C4-2B (cell line): ENCODE measurements around the gene USP49.

ENCODE experiments used
- H3K27ac ChIP-seq: fragments of 450-650 bp; 2 replicates; pipeline ENCODE4 v1.5.1; 2017
- ZFX ChIP-seq: fragments of 450-650 bp; IDR thresholded peaks from 2 replicates; pipeline ENCODE4 v1.6.1; 2017
- TF ChIP-seq, protein P1 (sequence below): fragments of 450-650 bp; conservative IDR thresholded peaks from 2 replicates; pipeline ENCODE4 v1.5.1; 2017; ENCODE audit warnings: mild to moderate bottlenecking

USP49 gene

DNA sequence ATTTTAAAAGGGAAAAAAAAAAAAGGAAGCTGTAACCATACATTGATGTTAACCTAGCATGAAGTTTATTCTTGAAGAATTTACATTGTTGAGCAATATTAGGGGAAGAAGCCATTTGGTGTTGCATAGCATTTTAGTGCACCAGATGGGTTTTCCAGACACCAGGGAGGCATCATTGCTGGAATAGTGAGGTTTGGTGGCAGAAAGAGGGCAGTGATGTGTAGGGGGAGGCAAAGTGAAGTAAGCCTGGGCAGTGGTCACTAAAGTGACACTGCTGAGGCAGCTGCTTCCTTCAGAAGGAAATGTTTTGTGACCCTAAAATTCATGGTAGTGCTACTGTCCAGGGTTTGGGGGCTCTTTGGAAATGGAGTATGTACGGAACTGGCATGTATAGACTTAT lies 105.1 kb downstream of the USP49 start:
- no peak overlapping the region for H3K27ac ChIP-seq
- TF ChIP-seq, protein P1, sequence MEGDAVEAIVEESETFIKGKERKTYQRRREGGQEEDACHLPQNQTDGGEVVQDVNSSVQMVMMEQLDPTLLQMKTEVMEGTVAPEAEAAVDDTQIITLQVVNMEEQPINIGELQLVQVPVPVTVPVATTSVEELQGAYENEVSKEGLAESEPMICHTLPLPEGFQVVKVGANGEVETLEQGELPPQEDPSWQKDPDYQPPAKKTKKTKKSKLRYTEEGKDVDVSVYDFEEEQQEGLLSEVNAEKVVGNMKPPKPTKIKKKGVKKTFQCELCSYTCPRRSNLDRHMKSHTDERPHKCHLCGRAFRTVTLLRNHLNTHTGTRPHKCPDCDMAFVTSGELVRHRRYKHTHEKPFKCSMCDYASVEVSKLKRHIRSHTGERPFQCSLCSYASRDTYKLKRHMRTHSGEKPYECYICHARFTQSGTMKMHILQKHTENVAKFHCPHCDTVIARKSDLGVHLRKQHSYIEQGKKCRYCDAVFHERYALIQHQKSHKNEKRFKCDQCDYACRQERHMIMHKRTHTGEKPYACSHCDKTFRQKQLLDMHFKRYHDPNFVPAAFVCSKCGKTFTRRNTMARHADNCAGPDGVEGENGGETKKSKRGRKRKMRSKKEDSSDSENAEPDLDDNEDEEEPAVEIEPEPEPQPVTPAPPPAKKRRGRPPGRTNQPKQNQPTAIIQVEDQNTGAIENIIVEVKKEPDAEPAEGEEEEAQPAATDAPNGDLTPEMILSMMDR: no peak
- TF ChIP-seq ZFX: no peak

- no peak overlapping the region for H3K27ac ChIP-seq
- TF ChIP-seq ZFX: no peak
- TF ChIP-seq, protein P1: no peak
These were observed 105.8 kb downstream of the USP49 start for GRCh38 chr6:41789390-41789724.

DNA sequence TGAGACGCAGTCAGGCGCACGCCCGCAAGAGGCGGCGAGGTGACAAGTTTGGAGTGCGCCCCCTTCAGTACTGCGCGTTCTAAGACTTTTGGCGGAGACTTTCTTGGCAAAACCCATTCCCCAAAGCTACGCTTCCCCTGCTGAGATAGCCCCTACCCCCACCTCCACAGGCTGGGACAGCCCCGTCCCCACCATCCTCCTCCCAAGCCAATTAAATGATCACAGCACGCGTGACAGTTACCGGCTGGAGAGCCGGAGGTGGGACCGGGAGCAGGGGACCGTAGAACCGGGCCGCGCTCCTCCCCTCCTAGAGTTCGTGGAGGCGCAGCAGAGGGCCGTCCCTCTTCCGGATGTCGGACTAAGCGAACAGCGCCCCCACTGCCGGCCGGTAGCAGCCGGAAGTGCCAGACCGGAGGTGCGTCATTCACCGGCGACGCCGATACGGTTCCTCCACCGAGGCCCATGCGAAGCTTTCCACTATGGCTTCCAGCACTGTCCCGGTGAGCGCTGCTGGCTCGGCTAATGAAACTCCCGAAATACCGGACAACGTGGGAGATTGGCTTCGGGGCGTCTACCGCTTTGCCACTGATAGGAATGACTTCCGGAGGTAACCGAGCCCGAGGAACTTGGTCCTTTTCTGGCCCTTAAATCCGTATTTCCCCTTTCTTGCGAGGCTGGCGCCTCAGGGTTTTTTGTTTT lies 107.8 kb downstream of the USP49 start, which contains the start of gene TOMM6:
TSS of gene TOMM6 (plus strand) at position 476 of the 699 bp plus-strand sequence. CDS start at position 480, 4 bp downstream.
- TF ChIP-seq, protein P1: peak; percentile 90
- peak; percentile 58 for TF ChIP-seq ZFX
- H3K27ac ChIP-seq: peak within 1 kb of the TSS; percentile 92

- peak overlapping the region; percentile 92 for H3K27ac ChIP-seq
- TF ChIP-seq, protein P1: peak; percentile 81
- TF ChIP-seq ZFX: no peak
These were observed 108.5 kb downstream of the USP49 start for GRCh38 chr6:41786451-41787218.

GRCh38 chr6:41785689-41786450 lies 109.3 kb downstream of the USP49 start:
- no peak for TF ChIP-seq ZFX
- TF ChIP-seq, protein P1: no peak
- H3K27ac ChIP-seq: peak overlapping the region; percentile 92

GRCh38 chr6:41785254-41785653 lies 109.9 kb downstream of the USP49 start:
- H3K27ac ChIP-seq: peak overlapping the region; percentile 92

More at GRCh38 chr6:41785254-41785653, 109.9 kb downstream of the USP49 start:
- no peak for TF ChIP-seq ZFX
- TF ChIP-seq, protein P1: no peak
